Kidney (tissue), 14 donors: Measurements from ENCODE around the gene RPS21. TPM values are rescaled to one million over a fixed set of nuclear protein-coding genes. Genes with fewer than 3 reads are reported as not detected.

Experiments
- DNase-seq, 5 donors: peaks; one replicate each; pipeline ENCODE4 v3.0.0-alpha.2; 2013 to 2020
- FAIRE-seq: peaks from 2 replicates; lab custom pipeline; 2012; peaks lifted over from hg19 to GRCh38; lab: Jason Lieb, UNC
- H3K27ac ChIP-seq, 2 donors: one replicate each; pipeline ENCODE4 v1.7.0; 2013; ENCODE audit warnings: low read depth in 2 of 2, low read length in 2 of 2, inconsistent platforms in 1 of 2
- H3K27me3 ChIP-seq: one replicate; pipeline ENCODE4 v1.7.1; 2013; ENCODE audit warnings: low read length, inconsistent platforms; ENCODE audit not compliant: control insufficient read depth, insufficient read depth
- H3K36me3 ChIP-seq, 3 donors: one replicate each; pipeline versions ENCODE4 v1.7.0 to v1.7.1; 2013; ENCODE audit warnings: low read length in 3 of 3, control low read depth in 1 of 3, inconsistent platforms in 1 of 3; ENCODE audit not compliant: insufficient read depth in 3 of 3, control insufficient read depth in 2 of 3
- H3K4me1 ChIP-seq, 3 donors: one replicate each; pipeline versions ENCODE4 v1.7.0 to v1.7.1; 2013; ENCODE audit warnings: low read length in 3 of 3, inconsistent platforms in 1 of 3, low read depth in 1 of 3; ENCODE audit not compliant: control insufficient read depth in 2 of 3, insufficient read depth in 2 of 3
- H3K4me3 ChIP-seq, 3 donors: one replicate each; pipeline versions ENCODE4 v1.7.0 to v1.8.1; 2013; ENCODE audit warnings: low read length in 3 of 3, control low read depth in 1 of 3, inconsistent platforms in 1 of 3
- H3K9ac ChIP-seq, 3 donors: one replicate each; pipeline versions ENCODE4 v1.7.0 to v1.7.1; 2013; ENCODE audit warnings: low read length in 3 of 3, control low read depth in 1 of 3, inconsistent platforms in 1 of 3
- H3K9me3 ChIP-seq, 3 donors: one replicate each; pipeline versions ENCODE4 v1.7.0 to v1.7.1; 2013; ENCODE audit warnings: low read length in 3 of 3, control low read depth in 1 of 3, inconsistent platforms in 1 of 3; ENCODE audit not compliant: control insufficient read depth in 2 of 3, insufficient read depth in 1 of 3
- CTCF ChIP-seq: IDR thresholded peaks from 3 replicates; pipeline ENCODE4 v1.5.1; 2012; ENCODE audit warnings: mild to moderate bottlenecking, moderate library complexity, borderline replicate concordance; ENCODE audit not compliant: insufficient read depth; ENCODE audit errors: extremely low read depth
- intact Hi-C: fragments of 100-400 bp; cut with DNase I; formaldehyde crosslinking; loops from one replicate; pipeline ENCODE4 v1.11.1; 2022
- polyA plus RNA-seq: library from polyadenylated mRNA; stranded (reverse); fragments of 350-450 nt; fragmentation: Illumina TruSeq; extraction: RNeasy Lipid Tissue Mini Kit (QIAGEN cat#74804); gene quantifications from one replicate; pipeline ENCODE4 v1.2.3, GENCODE V29; 2014; ENCODE audit warnings: low read depth, low replicate concordance; ENCODE audit not compliant: insufficient read depth
- total RNA-seq: library from RNA; stranded (reverse); fragmentation: NEBNext Ultra II Directional; extraction: Animal tissue kit (Norgen Biotek cat#: 25700); gene quantifications from one replicate; pipeline ENCODE4 v1.2.1, GENCODE V29; 2021
- donor health status: control.
- donor health status: control.
- donor health status: control.
- donor health status: control.
- donor health status: control.
- donor health status: DM: yes; HTN: yes; CAD: no.
- donor health status: Normal renal cell carcinoma (clear cell type).

Gene RPS21
- total and polyA plus RNA-seq, 2 donors from 2014 or later, result 1,221 to 2,336 TPM

GRCh38 chr20:62390317-62391164 lies 3.6 kb downstream of the RPS21 start:
- Histone ChIP-seq H3K27ac (no peak overlapping the region), H3K36me3 (peaks cover 3 to 12% (median 5%) of the 10 kb centered on the region in 3 donors), H3K9me3 (no peaks in the 10 kb centered on the region), H3K9ac (no peak overlapping the region), H3K4me1 (peaks cover 0 to 13% (median 13%) of the 10 kb centered on the region in 3 donors), H3K27me3 (no peaks in the 10 kb centered on the region), H3K4me3 (no peak overlapping the region)
- intact Hi-C loops, result no loop called here
- DNase-seq (no peak), FAIRE-seq (no peak)
- TF ChIP-seq CTCF, result no peak

GRCh38 chr20:62391165-62392076 lies 4.5 kb downstream of the RPS21 start:
- Histone ChIP-seq H3K4me1 (peaks cover 0 to 13% (median 8%) of the 10 kb centered on the region in 3 donors), H3K9me3 (no peaks in the 10 kb centered on the region), H3K4me3 (no peak overlapping the region), H3K9ac (no peak overlapping the region), H3K36me3 (peaks cover 3 to 12% (median 5%) of the 10 kb centered on the region in 3 donors), H3K27me3 (no peaks in the 10 kb centered on the region), H3K27ac (no peak overlapping the region)
- intact Hi-C loops, result no loop called here
- no peak for TF ChIP-seq CTCF
- FAIRE-seq (no peak), DNase-seq (no peak)

DNA sequence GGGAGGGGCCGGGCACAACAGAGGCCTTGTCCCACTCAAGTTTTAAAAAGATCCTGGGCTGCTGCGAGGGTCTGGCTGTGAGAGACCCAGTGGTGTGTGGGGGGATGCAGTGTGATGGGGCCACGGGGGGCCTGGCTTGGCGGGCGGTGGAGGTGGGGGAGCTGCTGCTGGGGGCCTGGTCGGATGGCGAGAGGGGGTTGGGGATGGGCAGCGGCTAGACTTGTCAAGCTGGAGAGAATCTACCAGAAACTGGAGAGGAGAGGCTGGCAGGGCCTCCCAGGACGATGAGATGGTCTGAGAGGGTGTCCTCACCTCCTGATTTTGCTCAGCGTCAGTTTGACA lies 5.1 kb downstream of the RPS21 start:
- Histone ChIP-seq H3K4me1 (peaks cover 0 to 13% (median 8%) of the 10 kb centered on the region in 3 donors), H3K27me3 (no peaks in the 10 kb centered on the region), H3K4me3 (no peak overlapping the region), H3K27ac (no peak overlapping the region), H3K36me3 (peaks cover 3 to 12% (median 5%) of the 10 kb centered on the region in 3 donors), H3K9ac (no peak overlapping the region), H3K9me3 (no peaks in the 10 kb centered on the region)
- DNase-seq, result no peak
- no peak for TF ChIP-seq CTCF
- intact Hi-C loops, result no loop called here
- no peak for FAIRE-seq
